C4-2B (cell line): ENCODE results near the gene BANK1.

Experiments
- H3K27ac ChIP-seq: fragments of 450-650 bp; 2 replicates; pipeline ENCODE4 v1.5.1; 2017
- ZFX ChIP-seq: fragments of 450-650 bp; IDR thresholded peaks from 2 replicates; pipeline ENCODE4 v1.6.1; 2017
- TF ChIP-seq, protein P1 (sequence below): fragments of 450-650 bp; conservative IDR thresholded peaks from 2 replicates; pipeline ENCODE4 v1.5.1; 2017; ENCODE audit warnings: mild to moderate bottlenecking

BANK1 gene

DNA sequence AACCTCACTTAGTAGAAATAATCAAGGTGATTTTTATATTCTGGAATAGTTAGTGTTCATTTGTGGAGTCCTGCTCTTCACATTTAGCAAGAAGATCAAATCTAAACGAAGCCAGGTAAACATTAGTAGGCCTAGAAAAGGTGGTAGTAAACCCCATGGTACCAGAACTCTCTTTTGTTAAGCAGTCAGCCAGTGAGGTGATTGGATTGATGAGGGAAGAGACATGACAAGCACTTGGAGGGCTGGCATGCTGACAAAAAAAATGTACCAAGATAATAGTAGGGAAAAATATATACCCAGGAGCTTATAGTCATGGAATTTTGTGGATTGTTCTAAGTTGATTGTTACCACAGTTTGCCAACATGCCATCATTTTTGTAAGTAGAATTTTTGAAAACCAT is 163.8 kb downstream of the BANK1 start:
- TF ChIP-seq, protein P1, sequence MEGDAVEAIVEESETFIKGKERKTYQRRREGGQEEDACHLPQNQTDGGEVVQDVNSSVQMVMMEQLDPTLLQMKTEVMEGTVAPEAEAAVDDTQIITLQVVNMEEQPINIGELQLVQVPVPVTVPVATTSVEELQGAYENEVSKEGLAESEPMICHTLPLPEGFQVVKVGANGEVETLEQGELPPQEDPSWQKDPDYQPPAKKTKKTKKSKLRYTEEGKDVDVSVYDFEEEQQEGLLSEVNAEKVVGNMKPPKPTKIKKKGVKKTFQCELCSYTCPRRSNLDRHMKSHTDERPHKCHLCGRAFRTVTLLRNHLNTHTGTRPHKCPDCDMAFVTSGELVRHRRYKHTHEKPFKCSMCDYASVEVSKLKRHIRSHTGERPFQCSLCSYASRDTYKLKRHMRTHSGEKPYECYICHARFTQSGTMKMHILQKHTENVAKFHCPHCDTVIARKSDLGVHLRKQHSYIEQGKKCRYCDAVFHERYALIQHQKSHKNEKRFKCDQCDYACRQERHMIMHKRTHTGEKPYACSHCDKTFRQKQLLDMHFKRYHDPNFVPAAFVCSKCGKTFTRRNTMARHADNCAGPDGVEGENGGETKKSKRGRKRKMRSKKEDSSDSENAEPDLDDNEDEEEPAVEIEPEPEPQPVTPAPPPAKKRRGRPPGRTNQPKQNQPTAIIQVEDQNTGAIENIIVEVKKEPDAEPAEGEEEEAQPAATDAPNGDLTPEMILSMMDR = no peak
- TF ChIP-seq ZFX = no peak
- H3K27ac ChIP-seq = peak overlapping the region; percentile 80; the same call in 1 of the 2 replicates

DNA sequence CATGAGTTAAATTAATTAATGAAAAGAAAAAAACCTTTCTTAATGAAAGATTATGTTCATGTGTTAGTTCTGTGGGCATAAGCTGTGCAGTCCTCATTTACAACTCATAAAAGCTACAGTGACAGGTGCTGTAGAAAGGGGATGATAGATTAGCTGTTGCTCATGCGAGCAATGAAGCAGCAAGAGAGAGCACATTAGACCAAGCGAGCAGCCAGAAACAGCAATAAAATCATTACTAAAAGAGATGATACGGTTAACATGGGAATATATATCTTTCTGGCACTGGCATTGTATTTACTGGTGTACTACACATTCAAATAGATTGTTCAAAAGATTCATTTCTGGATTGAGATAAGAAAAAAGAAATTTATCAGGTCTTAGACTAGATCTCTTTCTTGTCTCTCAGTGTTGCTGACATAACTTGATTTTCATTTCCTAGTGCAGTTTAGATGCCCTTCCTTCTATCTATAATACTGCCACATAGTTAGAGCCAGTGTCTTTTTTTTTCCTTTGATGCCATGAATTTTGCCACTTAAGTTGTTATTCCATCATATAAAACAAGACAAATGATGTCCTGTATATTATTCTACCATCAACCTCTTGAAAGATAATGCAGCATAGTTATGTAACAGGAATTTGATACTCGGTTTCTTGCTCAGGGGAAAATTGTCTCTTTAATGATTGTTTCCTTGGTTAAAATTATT is 164.6 kb downstream of the BANK1 start:
- peak overlapping the region; percentile 38; the same call in 1 of the 2 replicates for H3K27ac ChIP-seq
- TF ChIP-seq ZFX = no peak
- TF ChIP-seq, protein P1 = no peak

DNA sequence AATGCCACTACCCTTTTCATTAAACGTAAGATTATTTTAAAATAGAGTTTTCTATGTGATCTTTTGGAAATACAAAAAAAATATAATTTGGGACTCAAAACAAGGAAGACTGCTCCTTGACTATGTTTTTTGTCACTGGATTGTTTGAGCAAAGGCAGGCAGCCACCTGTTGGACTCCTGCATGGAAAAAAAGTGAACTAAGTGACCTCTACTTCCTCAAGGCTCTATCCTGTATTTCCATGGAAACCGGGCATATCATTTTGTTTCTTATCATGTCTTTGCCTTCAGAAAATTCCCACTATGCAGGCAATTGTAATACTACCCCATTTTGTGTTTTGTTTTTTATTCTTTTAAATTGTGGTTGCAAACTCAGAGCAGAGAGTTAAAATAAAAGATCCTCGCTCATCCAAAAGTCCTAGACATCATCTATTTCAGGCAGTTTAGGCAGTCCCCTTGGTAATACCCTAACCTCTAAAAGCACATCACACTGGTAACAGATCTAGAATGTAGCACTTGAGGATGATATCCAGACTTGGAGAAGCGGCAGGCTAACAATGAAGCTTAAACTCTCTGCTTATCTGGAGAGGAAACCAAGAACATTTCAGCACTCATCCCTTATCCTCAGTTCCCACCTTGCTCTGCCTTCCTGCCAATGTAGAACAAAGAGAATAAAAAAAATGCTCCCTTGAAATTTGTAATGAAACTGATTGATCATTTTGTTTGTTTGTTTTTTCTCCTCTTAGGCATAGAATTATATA is 165.7 kb downstream of the BANK1 start:
- TF ChIP-seq, protein P1 = no peak
- no peak for TF ChIP-seq ZFX
- H3K27ac ChIP-seq = no peak overlapping the region

DNA sequence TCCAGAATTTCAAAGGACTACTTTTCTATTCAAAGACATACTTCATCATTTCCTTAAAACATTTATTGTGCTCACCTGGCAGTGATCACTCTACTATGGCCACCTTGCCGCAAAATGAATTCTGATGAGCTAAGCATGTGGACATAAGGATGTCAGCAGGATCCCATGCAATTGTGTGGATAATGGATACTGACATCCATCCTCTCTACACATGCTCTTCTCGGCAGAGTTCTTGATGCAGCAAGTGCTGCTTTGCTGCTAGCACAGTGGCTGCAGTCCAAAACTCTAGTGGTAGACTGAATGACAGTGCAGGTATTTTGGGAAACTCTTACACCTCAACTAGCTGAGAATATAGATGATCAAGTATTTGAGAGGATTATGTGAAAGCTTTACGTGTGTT is 168.0 kb downstream of the BANK1 start:
- no peak for TF ChIP-seq ZFX
- TF ChIP-seq, protein P1 = no peak
- H3K27ac ChIP-seq = no peak overlapping the region

- H3K27ac ChIP-seq = no peak overlapping the region
- no peak for TF ChIP-seq ZFX
- TF ChIP-seq, protein P1 = no peak
These were observed 169.9 kb downstream of the BANK1 start for GRCh38 chr4:101960431-101960830.

DNA sequence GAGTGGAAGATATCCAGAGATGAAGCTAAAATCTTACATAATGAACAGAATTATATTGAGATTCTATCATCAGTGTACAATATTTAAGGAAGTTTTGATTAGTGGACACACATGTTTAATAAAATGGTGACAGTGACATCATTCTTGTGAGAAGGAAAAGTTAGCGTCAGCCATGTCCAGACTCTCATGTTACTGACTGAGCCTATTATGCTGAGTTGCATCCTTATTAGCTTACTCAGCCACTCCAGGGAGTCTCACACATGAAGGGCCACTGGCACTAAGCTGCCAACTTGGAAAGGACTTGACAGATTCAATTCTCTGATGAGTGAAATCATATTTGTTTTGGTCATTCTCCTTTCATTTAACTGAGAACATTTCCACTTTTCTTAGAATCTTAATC is 170.6 kb downstream of the BANK1 start:
- no peak overlapping the region for H3K27ac ChIP-seq
- no peak for TF ChIP-seq ZFX
- TF ChIP-seq, protein P1 = no peak

DNA sequence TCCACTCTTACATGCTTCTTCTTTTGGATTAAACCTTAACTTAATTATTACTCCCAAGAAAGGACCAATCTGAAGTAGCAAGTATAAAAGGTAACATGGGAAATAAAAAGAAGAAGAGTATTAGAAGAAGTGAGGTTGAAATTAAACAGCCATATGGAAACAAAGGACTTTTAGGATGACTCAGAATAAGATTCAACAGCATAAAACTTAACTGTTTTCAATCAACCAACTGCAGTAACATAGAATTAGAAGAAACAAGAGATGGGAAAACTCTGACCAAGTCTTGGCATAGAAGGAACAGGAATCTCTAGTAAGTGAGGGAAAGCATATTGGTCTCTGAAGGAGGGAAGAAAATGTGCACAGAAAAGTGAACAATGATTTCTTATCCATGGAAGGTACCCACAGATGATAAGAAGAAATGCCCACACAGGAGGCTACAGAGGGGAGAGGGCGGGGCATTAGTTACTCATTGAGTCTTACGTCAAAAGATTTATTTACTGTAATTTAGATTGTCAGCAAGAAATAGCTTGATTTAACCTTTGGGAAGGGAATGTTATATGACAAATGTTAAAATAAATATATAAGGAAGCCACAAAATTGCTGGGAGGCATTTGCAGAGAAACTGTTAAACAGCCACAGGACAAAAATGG is 177.3 kb downstream of the BANK1 start:
- H3K27ac ChIP-seq = no peak overlapping the region
- TF ChIP-seq ZFX = no peak
- TF ChIP-seq, protein P1 = no peak
